Thoracic aorta (tissue), 2 donors: Measurements from ENCODE around the gene OASL. TPM values are rescaled to one million over a fixed set of nuclear protein-coding genes. Genes with fewer than 3 reads are reported as not detected.

Experiments used
- ATAC-seq: fragments of 150-250 bp; one replicate; pipeline ENCODE4 v1.8.0; 2017; ENCODE audit warnings: low read depth; ENCODE audit not compliant: insufficient number of reproducible peaks, low FRiP score
- DNase-seq: peaks from one replicate; pipeline ENCODE4 v3.0.0-alpha.2; 2020; ENCODE audit warnings: low spot score
- H3K27ac ChIP-seq, 2 donors: fragments of 200-600 bp; sonication (generic); 1 replicate in 1 of 2; 2 replicates in 1 of 2; pipeline ENCODE4 v1.5.1; 2016; ENCODE audit warnings: mild to moderate bottlenecking in 2 of 2, moderate library complexity in 2 of 2
- H3K27me3 ChIP-seq: fragments of 200-600 bp; sonication (generic); replicated peaks from 2 replicates; pipeline ENCODE4 v1.6.0; 2016; ENCODE audit warnings: mild to moderate bottlenecking; ENCODE audit not compliant: insufficient read depth
- H3K36me3 ChIP-seq: fragments of 200-600 bp; sonication (generic); one replicate; pipeline ENCODE4 v1.5.1; 2016
- H3K4me1 ChIP-seq, 2 donors: fragments of 200-600 bp; sonication (generic); 1 replicate in 1 of 2; 2 replicates in 1 of 2; pipeline versions ENCODE4 v1.5.1 to v1.6.0; 2016; ENCODE audit warnings: low read depth in 2 of 2, mild to moderate bottlenecking in 1 of 2; ENCODE audit not compliant: control insufficient read depth in 1 of 2
- H3K4me3 ChIP-seq: fragments of 200-600 bp; sonication (generic); 2 replicates; pipeline ENCODE4 v1.5.1; 2016; ENCODE audit warnings: mild to moderate bottlenecking
- H3K9me3 ChIP-seq: fragments of 200-600 bp; sonication (generic); 2 replicates; pipeline ENCODE4 v1.5.1; 2016
- total RNA-seq, 2 donors: library from RNA; depleted of rRNA; stranded (reverse); fragments of >200 nt; gene quantifications; one replicate each; pipeline versions ENCODE4 v1.1.0 to v1.2.3, GENCODE V29; 2016
- TF ChIP-seq, protein P1 (sequence below): fragments of 200-600 bp; sonication (generic); IDR thresholded peaks from one replicate; pipeline ENCODE4 v1.5.1; 2019; ENCODE audit warnings: antibody characterized with exemption

Gene OASL
- total RNA-seq, 2 donors from 2014 or later, result 1.1 to 3.1 TPM

DNA sequence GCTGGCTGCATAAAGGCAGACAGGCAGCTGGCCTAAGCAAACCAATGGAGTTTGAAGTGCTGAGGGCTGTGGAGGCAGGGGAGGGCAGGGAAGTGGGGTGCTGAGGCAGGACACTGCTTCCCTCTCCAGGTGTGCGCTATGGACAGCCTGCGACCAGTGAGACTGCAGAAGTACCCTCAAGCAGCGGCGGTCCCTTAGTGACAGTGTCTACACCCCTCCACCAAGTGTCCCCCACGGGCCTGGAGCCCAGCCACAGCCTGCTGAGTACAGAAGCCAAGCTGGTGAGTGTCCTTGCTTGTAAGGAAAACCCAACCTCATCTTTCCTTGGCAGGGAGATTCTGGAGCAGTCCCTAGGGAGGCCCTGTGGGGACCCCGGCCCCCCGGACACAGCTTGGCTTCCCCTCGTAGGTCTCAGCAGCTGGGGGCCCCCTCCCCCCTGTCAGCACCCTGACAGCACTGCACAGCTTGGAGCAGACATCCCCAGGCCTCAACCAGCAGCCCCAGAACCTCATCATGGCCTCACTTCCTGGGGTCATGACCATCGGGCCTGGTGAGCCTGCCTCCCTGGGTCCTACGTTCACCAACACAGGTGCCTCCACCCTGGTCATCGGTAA lies 42.8 kb downstream of the OASL start:
- Histone ChIP-seq H3K4me1 (peaks cover 5 to 9% of the 10 kb centered on the region in 2 donors), H3K4me3 (no peak overlapping the region), H3K27ac (no peak overlapping the region), H3K27me3 (no peaks in the 10 kb centered on the region), H3K9me3 (no peaks in the 10 kb centered on the region), H3K36me3 (no peaks in the 10 kb centered on the region)
- no peak for DNase-seq
- TF ChIP-seq, protein P1, sequence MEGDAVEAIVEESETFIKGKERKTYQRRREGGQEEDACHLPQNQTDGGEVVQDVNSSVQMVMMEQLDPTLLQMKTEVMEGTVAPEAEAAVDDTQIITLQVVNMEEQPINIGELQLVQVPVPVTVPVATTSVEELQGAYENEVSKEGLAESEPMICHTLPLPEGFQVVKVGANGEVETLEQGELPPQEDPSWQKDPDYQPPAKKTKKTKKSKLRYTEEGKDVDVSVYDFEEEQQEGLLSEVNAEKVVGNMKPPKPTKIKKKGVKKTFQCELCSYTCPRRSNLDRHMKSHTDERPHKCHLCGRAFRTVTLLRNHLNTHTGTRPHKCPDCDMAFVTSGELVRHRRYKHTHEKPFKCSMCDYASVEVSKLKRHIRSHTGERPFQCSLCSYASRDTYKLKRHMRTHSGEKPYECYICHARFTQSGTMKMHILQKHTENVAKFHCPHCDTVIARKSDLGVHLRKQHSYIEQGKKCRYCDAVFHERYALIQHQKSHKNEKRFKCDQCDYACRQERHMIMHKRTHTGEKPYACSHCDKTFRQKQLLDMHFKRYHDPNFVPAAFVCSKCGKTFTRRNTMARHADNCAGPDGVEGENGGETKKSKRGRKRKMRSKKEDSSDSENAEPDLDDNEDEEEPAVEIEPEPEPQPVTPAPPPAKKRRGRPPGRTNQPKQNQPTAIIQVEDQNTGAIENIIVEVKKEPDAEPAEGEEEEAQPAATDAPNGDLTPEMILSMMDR, result no peak
- ATAC-seq, result no peak

DNA sequence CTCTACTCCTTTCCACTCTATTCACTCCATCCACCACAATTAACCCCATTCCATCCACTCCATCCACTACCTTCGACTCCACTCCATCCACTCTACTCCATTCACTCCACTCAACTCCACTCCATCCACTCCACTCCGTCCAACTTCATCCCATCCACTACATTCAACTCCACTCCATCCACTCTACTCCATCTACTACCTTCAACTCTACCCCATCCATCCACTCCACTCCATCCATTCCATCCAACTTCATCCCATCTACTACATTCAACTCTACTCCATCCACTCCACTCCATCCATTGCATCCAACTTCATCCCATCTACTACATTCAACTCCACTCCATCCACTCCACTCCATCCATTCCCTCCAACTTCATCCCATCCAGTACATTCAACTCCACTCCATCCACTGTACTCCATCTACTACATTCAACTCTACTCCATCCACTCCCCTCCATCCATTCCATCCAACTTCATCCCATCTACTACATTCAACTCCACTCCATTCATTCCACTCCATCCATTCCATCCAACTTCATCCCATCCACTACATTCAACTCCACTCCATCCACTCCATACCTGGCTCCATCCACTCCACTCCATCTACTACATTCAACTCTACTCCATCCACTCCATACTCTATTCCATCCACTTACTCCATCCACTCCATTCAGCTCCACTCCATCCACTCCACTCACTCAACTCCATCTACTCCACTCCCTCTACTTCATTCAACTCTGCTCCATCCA lies 44.3 kb downstream of the OASL start:
- DNase-seq, result no peak
- Histone ChIP-seq H3K4me3 (no peak overlapping the region), H3K4me1 (peaks cover 5 to 7% of the 10 kb centered on the region in 2 donors)

DNA sequence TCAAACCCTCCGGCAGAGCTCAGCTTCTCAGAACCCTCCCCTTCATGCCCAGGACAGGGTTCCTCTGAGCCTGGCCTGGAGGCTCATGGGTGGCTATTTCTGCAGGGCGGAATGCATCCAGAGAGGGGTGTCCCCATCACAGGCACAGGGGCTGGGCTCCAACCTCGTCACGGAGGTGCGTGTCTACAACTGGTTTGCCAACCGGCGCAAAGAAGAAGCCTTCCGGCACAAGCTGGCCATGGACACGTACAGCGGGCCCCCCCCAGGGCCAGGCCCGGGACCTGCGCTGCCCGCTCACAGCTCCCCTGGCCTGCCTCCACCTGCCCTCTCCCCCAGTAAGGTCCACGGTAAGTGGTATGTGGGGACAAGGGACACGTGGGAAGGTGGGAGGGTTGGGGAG lies 45.0 kb downstream of the OASL start:
- no peaks in the 10 kb centered on the region for H3K36me3 ChIP-seq
- H3K4me1 ChIP-seq, result peaks cover 0 to under 1% of the 10 kb centered on the region in 2 donors
- no peak overlapping the region for H3K4me3 ChIP-seq
- H3K27me3 ChIP-seq, result no peaks in the 10 kb centered on the region
- TF ChIP-seq, protein P1, result no peak
- H3K9me3 ChIP-seq, result no peaks in the 10 kb centered on the region
- DNase-seq (no peak), ATAC-seq (no peak)
- no peak overlapping the region for H3K27ac ChIP-seq

More for the DNA sequence above, 44.3 kb downstream of the OASL start:
- no peaks in the 10 kb centered on the region for H3K27me3 ChIP-seq
- ATAC-seq, result no peak
- H3K27ac ChIP-seq, result no peak overlapping the region
- TF ChIP-seq, protein P1, result no peak
- H3K9me3 ChIP-seq, result no peaks in the 10 kb centered on the region
- no peaks in the 10 kb centered on the region for H3K36me3 ChIP-seq

DNA sequence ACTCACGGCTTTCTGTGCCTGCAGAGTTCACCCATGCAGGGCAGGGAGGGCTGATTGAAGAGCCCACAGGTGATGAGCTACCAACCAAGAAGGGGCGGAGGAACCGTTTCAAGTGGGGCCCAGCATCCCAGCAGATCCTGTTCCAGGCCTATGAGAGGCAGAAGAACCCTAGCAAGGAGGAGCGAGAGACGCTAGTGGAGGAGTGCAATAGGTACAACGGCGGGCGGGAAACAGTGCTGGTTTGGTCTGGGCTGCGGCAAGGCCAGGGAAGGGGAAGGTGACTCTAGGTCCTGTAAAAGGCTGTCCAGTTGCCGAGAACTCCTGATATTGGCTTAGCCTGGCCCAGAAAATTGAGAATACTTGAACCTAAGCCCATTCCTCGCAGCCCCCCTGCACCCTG lies 45.5 kb downstream of the OASL start:
- Histone ChIP-seq H3K27ac (no peak overlapping the region), H3K4me3 (no peak overlapping the region), H3K4me1 (no peaks in the 10 kb centered on the region), H3K9me3 (no peaks in the 10 kb centered on the region), H3K36me3 (no peaks in the 10 kb centered on the region), H3K27me3 (no peaks in the 10 kb centered on the region)
- TF ChIP-seq, protein P1, result no peak
- DNase-seq, result no peak
- no peak for ATAC-seq

DNA sequence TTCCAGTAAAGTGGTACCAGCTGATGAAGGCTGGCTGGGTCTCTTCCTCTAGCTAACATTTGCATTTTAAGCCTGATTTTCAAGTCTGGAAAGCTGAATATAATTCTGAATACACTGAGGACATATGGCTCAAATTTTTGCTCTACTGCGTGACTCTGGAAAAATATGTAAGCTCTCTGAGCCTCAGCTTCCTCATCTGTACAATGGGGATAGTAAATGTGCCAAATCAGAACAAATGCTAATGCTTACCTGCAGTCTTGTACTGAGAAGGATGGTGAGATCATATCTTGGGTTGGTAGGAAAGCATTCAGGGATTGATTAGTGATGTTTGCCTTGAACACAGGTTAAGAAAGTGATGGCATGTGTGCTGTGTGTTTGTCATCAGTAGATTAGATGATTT lies 46.1 kb downstream of the OASL start:
- Histone ChIP-seq H3K27me3 (no peaks in the 10 kb centered on the region), H3K4me1 (no peaks in the 10 kb centered on the region), H3K9me3 (no peaks in the 10 kb centered on the region), H3K4me3 (no peak overlapping the region), H3K27ac (no peak overlapping the region), H3K36me3 (no peaks in the 10 kb centered on the region)
- TF ChIP-seq, protein P1, result no peak
- DNase-seq (no peak), ATAC-seq (no peak)
